Suppressor macrophage (primary cell): ENCODE results near the gene OSBP2.
"Not testable (repeated sequence)": the region's sequence is repeated elsewhere in the genome, so short reads cannot be mapped to it uniquely, and the experiment has no call there.

Experiments used
- DNase-seq, 4 experiments: peaks; one replicate each; pipeline ENCODE4 v3.0.0-alpha.2; 2020 to 2022

OSBP2 gene

DNA sequence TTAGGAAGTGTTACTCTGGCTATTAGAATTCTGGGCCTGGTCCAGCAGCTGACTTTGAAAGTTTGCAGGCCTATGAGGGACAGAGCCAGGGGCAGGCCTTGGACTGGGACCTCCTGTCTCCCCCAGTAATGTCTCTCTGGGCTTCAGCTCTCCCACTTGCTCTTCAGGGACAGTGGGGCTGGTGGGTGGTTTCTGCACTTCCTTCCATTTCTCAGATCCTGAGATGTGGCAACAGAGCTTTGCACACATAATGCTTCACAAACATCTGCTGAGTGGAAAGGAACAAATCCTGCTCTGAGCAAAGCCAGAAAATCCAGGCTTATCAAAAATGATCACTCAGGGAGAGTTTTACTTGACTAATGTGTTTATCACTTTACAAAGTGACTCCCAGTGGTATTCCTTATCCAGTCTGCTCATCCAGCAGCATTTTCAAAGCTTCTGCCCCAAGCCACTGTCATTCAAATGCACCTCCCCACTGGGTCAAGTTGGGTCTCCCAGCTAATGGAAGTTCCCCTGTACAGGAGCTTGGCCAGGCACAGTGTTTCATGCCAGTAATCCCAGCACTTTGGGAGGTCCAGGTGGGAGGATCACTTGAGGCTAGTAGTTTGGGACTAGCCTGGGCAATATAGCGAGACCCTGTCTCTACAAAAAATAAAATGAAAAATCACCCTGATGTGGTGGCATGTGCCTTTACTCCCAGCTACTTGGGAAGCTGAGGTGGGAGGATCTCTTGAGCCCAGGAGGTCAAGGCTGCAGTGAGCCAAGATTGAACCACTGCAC is 13.5 kb upstream of the OSBP2 start:
- peak; percentile 41 to 82 (median 66) for DNase-seq

DNA sequence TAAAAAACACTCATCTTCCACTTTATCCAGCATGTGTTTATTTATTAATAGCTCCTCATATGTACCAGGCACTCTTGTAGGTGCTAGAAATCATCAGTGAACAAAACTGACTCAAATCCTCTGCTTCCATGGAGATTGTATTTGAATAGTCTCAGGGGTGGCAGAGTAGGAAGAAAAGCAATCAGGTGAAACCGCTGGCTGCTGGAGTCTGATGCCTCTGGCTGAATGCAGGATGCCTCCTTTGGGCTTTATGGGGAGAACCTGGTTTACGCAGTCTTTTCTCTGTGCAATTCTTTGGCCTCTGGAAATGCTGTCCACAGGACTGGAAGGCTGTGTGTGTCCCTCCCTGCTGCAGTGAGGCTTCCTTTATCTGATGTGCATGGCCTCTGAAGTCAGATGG is 12.8 kb upstream of the OSBP2 start:
- DNase-seq = no peak

DNA sequence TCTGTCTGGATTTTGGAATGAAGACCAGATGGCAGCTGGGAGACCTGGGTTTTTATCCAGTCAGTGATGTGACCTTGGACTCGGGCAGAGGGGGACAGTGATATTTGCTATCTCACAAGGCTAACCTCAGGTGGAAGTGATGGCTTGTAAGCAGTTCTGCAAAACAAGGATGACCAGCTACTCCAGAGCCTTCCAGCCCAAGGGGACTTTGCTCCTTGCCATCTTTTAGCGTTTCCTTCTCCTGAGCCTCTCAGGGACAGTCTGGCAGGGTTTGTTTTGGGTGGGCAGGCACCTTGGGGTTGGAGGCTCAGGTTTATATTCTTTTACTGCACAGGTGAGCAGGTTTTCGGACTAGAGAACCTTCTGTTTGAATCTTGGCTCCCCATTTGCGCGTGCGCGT is 9.5 kb upstream of the OSBP2 start:
- DNase-seq = no peak

DNA sequence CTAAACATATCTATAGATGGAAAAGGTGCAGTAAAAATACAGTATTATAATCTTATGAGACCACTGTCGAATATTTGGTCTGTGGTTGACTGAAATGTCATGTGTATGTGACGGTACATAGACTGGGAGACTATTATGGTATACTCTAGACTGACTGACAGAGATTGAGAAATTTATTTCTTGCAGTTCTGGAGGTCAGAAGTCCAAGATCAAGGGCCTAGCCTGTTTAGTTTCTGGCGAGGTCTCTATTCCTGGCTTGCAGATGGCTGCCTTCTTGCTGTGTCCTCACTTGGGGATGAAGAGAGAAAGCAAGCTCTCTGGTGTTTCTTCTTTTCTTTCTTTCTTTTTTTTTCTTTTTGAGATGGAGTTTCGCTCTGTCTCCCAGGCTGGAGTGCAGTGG is 7.3 kb upstream of the OSBP2 start:
- DNase-seq = no peak

DNA sequence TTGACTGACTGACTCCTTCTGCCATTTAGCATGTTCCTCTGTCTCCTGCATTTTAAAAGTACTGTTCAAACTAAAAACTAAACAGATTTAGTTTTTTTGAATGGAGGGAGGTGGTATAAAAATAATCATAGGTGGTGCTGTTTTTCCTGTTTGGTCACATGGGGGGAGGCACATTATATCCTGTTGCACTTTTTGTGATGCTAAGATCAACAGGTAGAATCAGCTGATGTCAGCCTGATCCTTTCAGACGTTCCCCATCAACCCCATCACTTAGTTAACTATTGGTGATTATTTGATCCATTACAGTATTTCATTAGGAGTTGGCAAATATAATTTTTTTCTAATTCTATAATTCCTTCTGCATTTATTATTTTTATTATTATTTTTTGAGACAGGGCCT is 5.1 kb upstream of the OSBP2 start:
- no peak for DNase-seq

- no peak for DNase-seq
Measured at GRCh38 chr22:30691204-30691603, 3.5 kb upstream of the OSBP2 start.

DNA sequence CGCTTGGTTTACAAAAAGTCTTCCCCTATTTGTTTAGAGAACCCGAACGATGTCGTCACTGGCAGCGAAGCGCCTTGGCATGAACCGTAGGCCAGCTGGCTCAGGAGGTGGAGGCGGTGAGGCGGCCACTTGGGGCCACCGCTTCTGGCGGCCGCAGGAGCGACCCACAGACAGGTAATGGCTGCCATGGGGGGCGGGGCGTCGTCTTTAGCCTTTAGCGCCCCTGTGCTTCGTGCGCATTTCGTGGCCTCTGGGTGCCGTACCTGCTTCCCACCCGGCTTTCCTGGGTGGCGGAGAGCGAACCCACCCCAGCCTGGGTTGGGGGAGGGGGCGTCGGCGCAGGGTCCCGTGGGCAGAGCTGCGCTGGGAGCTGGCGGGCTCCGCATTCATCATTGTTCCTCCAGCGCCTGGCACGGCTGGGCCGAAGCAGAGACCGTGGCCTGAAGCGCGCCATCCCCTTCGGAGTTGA is 469 bp upstream of the OSBP2 start:
- DNase-seq = peak; percentile 60 to 76 (median 66)

DNA sequence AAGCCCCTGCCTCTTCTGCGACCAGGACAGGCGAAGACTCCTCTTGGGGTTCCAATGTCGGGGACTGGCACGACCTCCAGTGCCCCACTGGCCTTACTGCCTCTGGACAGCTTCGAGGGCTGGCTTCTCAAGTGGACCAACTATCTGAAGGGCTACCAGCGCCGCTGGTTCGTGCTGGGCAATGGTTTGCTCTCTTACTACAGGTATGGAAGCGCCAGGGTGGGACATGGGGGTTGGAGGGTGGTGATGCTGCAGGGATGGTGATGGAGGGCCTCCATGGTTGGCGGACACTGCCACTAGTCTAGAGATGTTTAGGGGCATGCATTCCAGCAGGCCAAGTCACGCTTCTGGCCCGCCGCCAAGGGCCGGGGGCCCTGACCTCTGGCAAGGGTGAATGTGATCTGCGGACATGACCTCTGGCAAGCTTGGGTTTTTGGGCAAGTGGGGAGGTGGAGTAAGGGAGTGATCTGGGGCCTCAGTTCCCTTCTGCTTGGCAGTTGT is 727 bp downstream of the OSBP2 start:
- DNase-seq = no peak

- DNase-seq = no peak
Measured at GRCh38 chr22:30695871-30696655, 1.4 kb downstream of the OSBP2 start.

GRCh38 chr22:30697975-30698374 is 3.3 kb downstream of the OSBP2 start:
- DNase-seq = no peak

- no peak for DNase-seq
Measured at GRCh38 chr22:30701872-30702271, 7.2 kb downstream of the OSBP2 start.

DNA sequence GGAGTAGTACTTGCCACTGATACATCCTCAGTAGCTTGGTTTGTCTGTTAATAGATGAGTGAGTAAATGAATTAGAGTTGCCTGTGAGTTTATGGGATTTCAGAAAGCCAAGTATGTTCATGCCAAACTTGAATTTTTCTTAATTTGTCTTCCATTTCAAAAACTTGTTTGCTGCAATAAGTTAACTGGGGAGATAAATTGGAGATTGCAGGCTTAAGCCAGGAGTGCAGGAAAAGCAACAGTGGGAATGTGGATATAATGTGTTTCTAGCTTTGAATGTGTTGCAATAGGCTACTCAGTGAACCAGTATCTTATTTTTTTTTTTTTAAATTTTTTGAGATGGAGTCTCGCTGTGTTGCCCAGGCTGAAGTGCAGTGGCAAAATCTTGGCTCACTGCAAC is 8.2 kb downstream of the OSBP2 start:
- no peak for DNase-seq

- DNase-seq = no peak
Measured at GRCh38 chr22:30704978-30705377, 10.3 kb downstream of the OSBP2 start.

- DNase-seq = no peak
Measured at GRCh38 chr22:30705710-30706651, 11.3 kb downstream of the OSBP2 start.

GRCh38 chr22:30709980-30710379 is 15.3 kb downstream of the OSBP2 start:
- DNase-seq = not testable (repeated sequence)

GRCh38 chr22:30712094-30712493 is 17.4 kb downstream of the OSBP2 start:
- DNase-seq = no peak

GRCh38 chr22:30714062-30714461 is 19.4 kb downstream of the OSBP2 start:
- DNase-seq = no peak

DNA sequence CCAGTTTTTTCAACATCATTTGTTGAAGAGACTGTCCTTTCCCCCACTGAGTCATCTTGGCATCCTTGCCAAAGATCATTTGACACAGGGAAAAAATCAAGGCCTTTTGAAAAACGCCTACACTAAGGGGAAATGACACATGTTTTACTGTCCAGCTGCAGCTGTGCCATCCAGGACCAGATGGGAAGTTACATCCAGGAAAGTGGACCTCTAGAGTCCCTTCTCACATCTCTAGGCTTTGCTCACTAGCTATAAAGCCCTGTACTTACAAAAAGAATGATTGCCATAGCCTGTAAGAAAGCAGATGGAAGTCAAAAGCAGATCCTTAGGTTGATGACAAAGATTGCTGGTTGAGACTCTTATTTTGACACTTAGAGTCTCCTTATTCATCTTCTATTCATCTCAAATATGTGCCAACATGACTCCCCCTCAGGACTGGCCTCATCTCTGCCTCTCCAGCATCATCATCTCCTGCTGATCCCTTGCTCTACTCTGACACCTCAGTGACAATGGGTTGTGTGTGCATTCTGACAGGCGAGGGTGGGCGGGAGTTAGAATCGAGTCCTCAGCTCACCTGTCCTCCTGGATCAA is 22.8 kb downstream of the OSBP2 start:
- peak; percentile 78 to 96 (median 86) for DNase-seq

DNA sequence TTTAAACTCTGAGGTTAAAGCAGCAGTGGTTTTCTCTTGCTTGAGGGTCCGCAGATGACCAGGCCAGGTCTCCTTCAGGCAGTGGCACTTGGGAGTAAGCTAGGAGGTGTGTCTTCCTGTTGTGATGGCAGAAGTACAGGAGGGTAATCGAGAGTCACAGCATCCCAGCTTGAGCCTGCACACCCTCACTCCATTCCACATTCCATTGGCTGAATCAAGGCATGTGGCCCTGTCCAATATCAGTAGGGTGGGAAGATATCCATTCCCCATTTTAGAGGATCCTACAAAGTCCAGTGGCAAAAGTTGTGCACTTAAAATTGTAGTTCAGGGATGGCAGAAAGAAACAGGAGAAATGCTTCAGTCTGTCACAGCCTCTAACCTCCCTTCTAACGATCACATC is 23.3 kb downstream of the OSBP2 start:
- no peak for DNase-seq

DNA sequence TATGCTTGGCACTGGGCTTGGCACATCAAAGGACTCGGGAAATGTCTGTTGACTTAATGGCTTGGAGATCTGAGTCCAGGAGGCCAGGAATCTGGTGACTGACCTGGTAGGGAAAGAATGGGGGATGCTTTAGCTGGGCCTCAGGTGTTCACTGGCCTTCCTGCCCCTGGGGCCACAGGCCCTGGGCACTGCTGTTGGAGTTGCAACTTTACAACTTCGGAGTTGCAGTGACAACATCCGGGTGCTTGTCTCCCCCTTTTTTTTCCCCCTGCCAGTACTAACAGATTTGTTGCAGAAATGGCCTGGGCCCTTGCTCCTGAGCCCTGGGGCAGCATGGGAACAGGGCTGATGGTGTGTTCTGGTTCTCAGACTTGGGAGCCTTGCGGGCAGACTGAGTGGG is 23.8 kb downstream of the OSBP2 start:
- no peak for DNase-seq

DNA sequence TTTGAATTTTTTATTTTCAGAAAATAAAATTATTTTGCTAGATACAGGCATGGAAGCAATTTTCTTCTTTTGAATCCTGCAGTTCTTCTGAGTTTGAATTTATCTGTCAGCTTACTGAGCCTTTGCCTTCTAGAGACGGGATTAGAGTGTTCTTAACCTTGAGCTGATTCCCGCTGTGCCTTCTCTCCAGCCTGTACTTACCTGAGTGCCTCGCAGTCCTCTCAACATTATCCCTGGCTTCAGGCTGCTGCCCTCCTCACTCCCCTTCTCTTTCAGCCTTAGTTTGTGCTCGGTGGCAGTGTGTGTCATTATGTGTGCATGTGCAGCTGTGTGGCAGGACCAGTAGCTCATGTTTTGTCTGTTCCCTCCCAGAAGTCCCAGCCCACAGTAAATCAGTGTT is 24.3 kb downstream of the OSBP2 start:
- DNase-seq = no peak

- DNase-seq = peak in 3 of 4 experiments; percentile 13 to 57 (median 55)
Measured at GRCh38 chr22:30720263-30720837, 25.7 kb downstream of the OSBP2 start.
